Right forelimb (tissue), 1 donor: Measurements from ENCODE around the gene SOX30.

Source experiments
- DNase-seq: peaks from one replicate; pipeline ENCODE4 v3.0.0-alpha.2; 2018

The SOX30 gene

GRCh38 chr5:157659868-157660660, 7.8 kb upstream of the SOX30 start:
- DNase-seq = no peak

DNA sequence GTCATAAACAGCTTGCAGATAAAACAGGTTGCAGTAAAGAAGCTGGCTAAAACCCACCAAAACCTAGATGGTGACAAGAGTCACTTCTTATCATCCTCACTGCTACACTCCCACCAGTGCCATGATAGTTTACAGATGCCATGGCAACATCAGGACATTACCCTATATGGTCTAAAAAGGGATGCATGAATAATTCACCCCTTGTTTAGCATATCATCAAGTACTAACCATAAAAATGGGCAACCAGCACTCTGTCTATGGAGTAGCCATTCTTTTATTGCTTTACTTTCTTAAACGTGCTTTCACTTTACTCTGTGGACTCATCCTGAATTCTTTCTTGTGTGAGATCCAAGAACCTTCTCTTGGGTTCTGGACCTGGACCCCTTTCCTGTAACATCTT, 6.7 kb upstream of the SOX30 start:
- DNase-seq = no peak

- no peak for DNase-seq
These were observed 5.3 kb upstream of the SOX30 start for GRCh38 chr5:157657516-157657915.

- peak; percentile 70 for DNase-seq
These were observed 438 bp downstream of the SOX30 start for GRCh38 chr5:157651623-157652376.

DNA sequence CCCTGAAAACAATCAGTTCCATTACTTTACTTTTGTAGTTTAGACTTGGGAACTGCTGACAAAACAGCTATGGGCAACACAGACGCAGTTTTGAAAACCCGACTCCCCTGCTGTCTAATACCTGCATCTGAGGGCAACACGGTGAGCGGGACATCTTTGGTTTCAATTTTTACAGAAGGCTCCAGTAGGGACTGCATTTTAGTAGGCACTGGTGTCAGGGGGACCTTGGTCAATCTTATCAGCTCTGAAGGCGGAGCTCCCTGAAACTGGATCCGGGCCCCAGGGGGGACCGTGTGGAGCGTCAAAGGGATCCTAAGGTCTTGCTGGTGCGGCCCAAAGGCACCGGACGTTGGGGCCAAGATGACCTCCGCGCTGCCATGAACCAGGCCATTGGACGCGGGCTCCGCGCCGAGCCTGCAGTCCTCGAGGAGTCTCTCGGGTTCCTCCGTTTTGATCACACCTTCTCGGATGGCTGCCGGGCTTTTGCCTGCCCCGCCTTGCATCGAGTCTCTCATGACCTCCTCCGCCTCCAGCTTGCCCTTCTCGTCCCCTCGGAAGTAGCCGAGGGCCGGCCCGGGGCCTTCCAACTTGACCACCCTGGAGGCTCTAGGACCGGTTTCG, 1.1 kb downstream of the SOX30 start:
- DNase-seq = no peak

DNA sequence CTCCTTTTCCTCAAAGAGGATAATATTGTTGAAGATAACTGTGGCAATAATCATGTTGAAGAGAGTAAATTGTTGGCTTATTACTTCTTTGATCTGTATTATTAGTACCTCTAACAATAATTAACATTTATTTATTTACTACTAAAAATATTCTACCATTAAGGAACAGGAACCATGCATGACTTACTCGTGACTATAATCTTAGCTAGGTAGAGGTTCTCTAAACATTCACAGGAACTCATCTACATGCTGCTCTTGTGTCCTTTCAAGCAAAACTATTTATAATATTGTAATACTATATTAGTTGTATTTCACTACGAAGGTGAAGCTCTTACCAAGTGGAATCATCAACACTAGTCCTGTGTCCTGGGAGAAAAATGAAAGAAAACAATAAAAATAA, 3.1 kb downstream of the SOX30 start:
- DNase-seq = no peak

- no peak for DNase-seq
These were observed 3.8 kb downstream of the SOX30 start for GRCh38 chr5:157648275-157648990.

DNA sequence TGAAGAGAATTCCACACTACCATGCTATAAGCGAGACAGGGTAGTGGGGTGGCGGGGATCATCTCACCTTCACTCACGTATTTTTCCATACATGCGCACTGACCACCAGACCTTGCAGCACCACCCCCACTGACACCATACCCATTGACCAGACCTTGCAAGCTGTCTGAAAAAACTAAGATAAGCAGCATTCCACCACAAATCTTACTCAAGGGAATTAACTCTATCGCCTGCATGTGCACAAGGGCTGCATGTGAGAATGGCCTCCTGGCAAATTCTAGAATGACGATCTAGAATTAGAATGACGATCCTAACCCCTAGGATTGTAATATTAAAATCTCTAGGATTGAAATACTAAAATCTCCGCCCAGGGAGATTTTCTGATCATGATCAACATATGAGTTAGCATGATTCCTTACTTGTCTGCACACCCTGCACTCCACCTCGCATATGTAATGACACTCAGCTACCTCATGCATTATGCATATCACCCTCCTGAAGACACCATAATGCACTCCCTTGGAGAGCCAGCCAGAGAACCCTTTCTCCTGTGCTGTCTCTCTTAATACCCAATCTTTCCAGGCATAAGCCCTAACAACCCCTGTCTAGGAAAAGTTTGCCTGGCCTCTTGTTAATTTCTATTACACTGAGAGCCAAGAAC, 11.7 kb downstream of the SOX30 start:
- no peak for DNase-seq

DNA sequence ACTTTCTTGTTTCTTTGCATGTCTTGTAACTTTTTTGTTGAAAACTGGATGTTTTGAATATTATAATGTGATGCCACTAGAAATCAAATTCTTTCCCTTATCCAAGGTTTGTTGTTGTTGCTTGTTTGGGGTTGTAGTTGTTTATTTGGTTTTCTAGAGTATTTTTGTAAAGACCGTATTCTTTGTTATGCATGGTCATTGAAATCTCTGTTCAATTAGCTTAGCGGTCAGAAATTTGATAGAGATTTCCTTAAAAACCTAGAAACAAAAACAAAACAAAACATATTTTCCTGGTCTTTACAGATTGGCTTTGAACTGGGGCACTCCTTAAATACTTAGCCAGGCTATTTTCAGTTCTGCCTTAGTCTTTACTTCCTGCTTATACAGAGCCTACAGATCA, 21.9 kb downstream of the SOX30 start:
- no peak for DNase-seq

GRCh38 chr5:157626831-157627230, 25.4 kb downstream of the SOX30 start:
- DNase-seq = no peak

DNA sequence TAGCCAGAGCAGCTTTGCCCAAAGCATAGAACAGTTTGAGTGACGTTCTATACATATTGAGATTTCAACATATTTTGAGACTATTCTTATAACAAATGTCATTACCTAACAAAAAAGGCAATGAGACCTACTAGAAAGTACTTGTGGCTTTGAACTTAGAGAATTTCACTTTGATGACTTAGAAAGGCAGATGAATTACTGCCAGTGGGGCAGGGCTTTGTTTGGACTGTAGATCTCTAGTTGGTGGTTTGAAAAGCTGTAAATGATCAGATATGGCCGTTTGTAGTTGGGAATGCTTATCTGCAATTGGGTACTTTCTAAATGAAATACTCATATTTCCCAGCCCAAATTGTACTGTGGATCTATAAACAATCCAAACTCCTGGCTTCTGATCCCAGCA, 28.1 kb downstream of the SOX30 start:
- no peak for DNase-seq

- no peak for DNase-seq
These were observed 31.5 kb downstream of the SOX30 start for GRCh38 chr5:157620776-157621175.

DNA sequence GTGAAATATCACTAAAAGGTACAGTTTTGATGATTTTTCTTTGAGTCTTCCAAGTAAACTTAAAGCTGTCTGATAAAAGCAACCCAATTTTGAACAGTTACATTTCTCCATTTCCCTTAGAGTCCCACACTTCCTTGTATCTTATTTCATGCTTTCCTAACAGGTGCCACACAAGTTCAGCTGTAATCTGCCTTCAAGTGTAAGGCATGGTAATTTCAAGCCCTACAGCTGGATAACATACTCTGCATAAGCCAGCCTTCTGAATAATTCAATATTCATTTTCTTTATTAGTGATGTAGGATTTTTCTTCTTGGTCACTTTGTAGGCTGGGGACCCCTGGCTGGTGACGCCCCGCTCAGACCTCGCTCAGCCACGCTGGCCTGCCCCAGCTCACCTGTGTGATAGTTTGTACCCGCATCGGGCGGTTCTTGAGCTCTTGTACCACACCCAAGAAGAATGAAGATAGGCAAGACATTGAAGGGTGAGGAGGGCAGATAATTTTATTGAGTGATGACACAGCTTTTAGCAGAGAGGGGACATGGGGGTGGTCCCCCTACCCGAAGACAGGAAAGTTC, 34.0 kb downstream of the SOX30 start:
- no peak for DNase-seq

GRCh38 chr5:157616785-157617184, 35.5 kb downstream of the SOX30 start:
- no peak for DNase-seq

GRCh38 chr5:157613385-157614245, 38.6 kb downstream of the SOX30 start:
- DNase-seq = no peak

GRCh38 chr5:157612581-157612980, 39.7 kb downstream of the SOX30 start:
- DNase-seq = no peak

DNA sequence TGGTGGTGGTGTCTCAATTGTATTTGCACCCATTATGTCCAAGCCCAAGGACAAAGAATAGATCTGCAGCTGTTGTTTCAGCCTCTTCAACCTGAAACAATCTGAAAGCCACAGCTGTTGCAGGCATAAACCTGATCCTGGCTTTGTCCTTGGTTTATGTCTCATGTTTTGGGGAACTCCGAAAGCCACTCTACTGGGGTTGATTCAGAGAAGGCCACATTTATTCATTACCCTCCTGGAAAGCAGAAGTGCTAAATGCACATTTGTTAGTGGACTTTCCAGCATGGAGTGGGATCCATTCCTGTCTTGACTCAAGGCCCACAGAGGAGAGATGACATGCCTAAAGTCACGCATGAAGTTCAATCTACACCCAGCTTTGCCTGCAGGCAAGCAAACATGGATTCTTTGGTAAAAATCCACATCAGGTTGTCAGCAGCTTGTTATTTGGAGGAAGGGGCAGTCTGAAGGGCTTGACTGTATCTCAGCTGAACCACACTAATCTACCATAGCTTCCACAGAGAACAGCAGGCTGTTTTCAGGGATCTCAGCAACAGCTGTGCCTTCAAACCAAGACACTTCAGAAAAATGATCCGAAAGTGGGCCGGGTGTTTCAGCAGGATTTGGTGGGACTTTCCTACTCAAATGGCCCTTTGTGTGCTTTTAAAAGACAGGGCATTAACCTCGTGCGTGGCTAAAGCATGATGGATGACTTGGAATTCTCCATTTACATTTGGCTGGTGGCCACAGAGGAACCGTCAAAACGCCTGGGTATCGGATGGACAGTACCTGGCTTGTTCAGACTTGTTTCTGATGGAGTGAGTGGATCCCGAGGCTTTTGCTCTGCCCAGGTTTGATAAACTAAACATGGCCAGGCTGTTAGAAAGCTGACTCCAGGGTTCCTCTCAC, 40.4 kb downstream of the SOX30 start:
- DNase-seq = no peak

- no peak for DNase-seq
These were observed 41.2 kb downstream of the SOX30 start for GRCh38 chr5:157610990-157611389.

DNA sequence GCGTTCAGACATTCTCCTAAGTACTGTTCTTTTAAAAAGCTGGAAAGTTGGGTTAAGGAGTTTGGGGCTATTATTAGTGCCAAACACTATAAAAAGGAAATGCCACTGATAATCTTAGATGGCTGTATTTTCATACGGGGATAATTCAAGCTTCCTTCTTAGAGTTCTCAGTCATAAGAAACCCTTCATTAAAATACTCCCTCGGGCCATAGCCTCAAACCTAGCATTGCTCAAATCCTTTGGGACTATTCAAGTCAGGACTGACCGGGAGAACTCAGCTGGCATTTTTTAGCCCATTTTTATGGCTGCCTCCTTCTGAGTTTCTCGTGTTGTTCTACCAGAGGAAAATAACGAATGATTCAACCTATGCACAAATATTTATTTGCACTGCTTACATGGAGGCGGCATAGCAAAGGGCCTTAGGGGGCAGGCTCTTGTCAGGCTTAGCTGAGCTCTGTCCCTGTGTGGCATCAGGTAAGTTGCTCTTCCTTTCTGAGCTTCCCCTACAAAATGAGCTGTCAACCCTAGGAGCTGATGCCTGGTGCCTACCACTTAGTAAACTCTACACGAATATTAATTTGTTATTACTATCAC, 43.2 kb downstream of the SOX30 start:
- DNase-seq = no peak
